Heart left ventricle (tissue), 16 donors: Measurements from ENCODE around the gene ADIPOQ. TPM values are rescaled to one million over a fixed set of nuclear protein-coding genes. Genes with fewer than 3 reads are reported as not detected.

Source experiments
- ATAC-seq, 4 donors: fragments of 200-7000 bp; cut with Tn5 transposase; one replicate each; pipeline ENCODE4 v1.9.1; 2020 to 2022; ENCODE audit warnings: moderate library complexity in 4 of 4, mild to moderate bottlenecking in 3 of 4, moderate number of reproducible peaks in 1 of 4
- DNase-seq, 5 donors: peaks; one replicate each; pipeline ENCODE4 v3.0.0-alpha.2; 2020
- H3K27ac ChIP-seq, 12 donors: fragments of 200-600 bp; sonication (generic) in 4 of 12; one replicate each; pipeline versions ENCODE4 v1.5.0 to v1.8.0; 2016 to 2022; ENCODE audit warnings: mild to moderate bottlenecking in 2 of 12
- H3K27me3 ChIP-seq, 9 donors: fragments of 200-600 bp; sonication (generic) in 2 of 9; one replicate each; pipeline versions ENCODE4 v1.5.1 to v1.8.0; 2016 to 2022; ENCODE audit warnings: mild to moderate bottlenecking in 3 of 9
- H3K36me3 ChIP-seq, 9 donors: fragments of 200-600 bp; sonication (generic) in 2 of 9; one replicate each; pipeline versions ENCODE4 v1.5.0 to v1.8.0; 2018 to 2022; ENCODE audit warnings: mild to moderate bottlenecking in 2 of 9
- H3K4me1 ChIP-seq, 12 donors: fragments of 200-600 bp; sonication (generic) in 4 of 12; one replicate each; pipeline versions ENCODE4 v1.5.0 to v1.8.0; 2016 to 2022; ENCODE audit warnings: mild to moderate bottlenecking in 3 of 12
- H3K4me3 ChIP-seq, 12 donors: fragments of 200-600 bp; sonication (generic) in 4 of 12; one replicate each; pipeline versions ENCODE4 v1.5.0 to v1.8.0; 2017 to 2022; ENCODE audit warnings: mild to moderate bottlenecking in 9 of 12, moderate library complexity in 4 of 12
- H3K9me3 ChIP-seq, 12 donors: fragments of 200-600 bp; sonication (generic) in 4 of 12; one replicate each; pipeline versions ENCODE4 v1.5.0 to v1.8.0; 2016 to 2022; ENCODE audit warnings: mild to moderate bottlenecking in 1 of 12
- CTCF ChIP-seq, 12 donors: fragments of 200-600 bp; sonication (generic) in 4 of 12; IDR thresholded peaks; one replicate each; pipeline versions ENCODE4 v1.5.0 to v1.8.0; 2018 to 2022; ENCODE audit warnings: antibody characterized with exemption in 12 of 12, mild to moderate bottlenecking in 5 of 12
- POLR2A ChIP-seq, 2 donors: fragments of 450-650 bp; IDR thresholded peaks; one replicate each; pipeline ENCODE4 v1.6.1; 2017; ENCODE audit warnings: antibody characterized with exemption in 2 of 2, mild to moderate bottlenecking in 2 of 2, moderate library complexity in 2 of 2
- WGBS, 4 donors: extraction: QIAGEN DNeasy Blood & Tissue Kit in 2 of 4; methylation state at CpG; one replicate each; pipeline versions ENCODE4 v1.1.5 to v1.1.7; 2013 to 2018; 5-methylcytosine and 5-hydroxymethylcytosine counted together
- intact Hi-C, 10 donors: fragments of 100-400 bp; cut with DNase I; formaldehyde crosslinking; loops; one replicate each; pipeline versions ENCODE4 v1.11.1 to v1.14.2; 2022
- polyA plus RNA-seq, 2 donors: library from polyadenylated mRNA; stranded (reverse); fragments of 200-250 nt; gene quantifications; one replicate each; pipeline ENCODE4 v1.2.3, GENCODE V29; 2013
- total RNA-seq, 9 donors: library from RNA; depleted of rRNA in 2 of 9; stranded (reverse); fragments of >200 nt in 2 of 9; fragmentation: NEBNext Ultra II Directional in 3 of 9; extraction: Animal tissue kit (Norgen Biotek cat#: 25700) in 3 of 9; gene quantifications; one replicate each; pipeline versions ENCODE4 v1.1.0 to v1.2.4, GENCODE V29; 2016 to 2023
- donor health status: ischemic (EF 13 %, LVEDD 7.1; RV severe dilation, severe dysfunction).
- donor health status: healthy with polysubstance abuse.
- donor health status: DM: no; HTN: yes; CAD: no.
- donor health status: DM: no; HTN: no; CAD: no.
- donor health status: ischemic (EF 25% LVEDD 6.9; RV normal size, moderate dysfunction).
- donor health status: ischemic (EF 25% LVEDD 5.7; RV mildly dilated, moderate dysfunction).
- donor health status: healthy.
- donor health status: DM: yes; HTN: yes; CAD: no.
- donor health status: ischemic (EF 35%, LVEDD 5.7; RV mildly dilated, moderate dysfunction).
- donor health status: nonischemic (EF 11% LVEDD 7.7; RV severe dilation, severe dysfunction).
- donor health status: DM: yes; HTN: yes; CAD: no.
- donor health status: PGD.
- donor health status: ischemic (EF 29% LVEDD 5.4; RV normal size, mild dysfunction).
- donor health status: nonischemic (EF 23%, LVEDD 6.1; RV moderate dilation, normal function).

Gene ADIPOQ
- total and polyA plus RNA-seq, 11 donors, result 0.12 to 113 (median 1.8) TPM

GRCh38 chr3:186825294-186825821 lies 17.2 kb upstream of the ADIPOQ start:
- peaks cover 0 to 23% (median 11%) of the 10 kb centered on the region in 12 donors for H3K4me1 ChIP-seq
- peak in 1 of 5 donors; percentile 44 for DNase-seq
- no peaks in the 10 kb centered on the region for H3K36me3 ChIP-seq
- H3K27me3 ChIP-seq, result peaks cover 10 to 62% (median 33%) of the 10 kb centered on the region in 9 donors
- H3K4me3 ChIP-seq, result peak overlapping the region in 2 of 12 donors; percentile 5 to 65
- no peak overlapping the region for H3K27ac ChIP-seq
- no peaks in the 10 kb centered on the region for H3K9me3 ChIP-seq
- ATAC-seq, result peak in 2 of 4 donors; percentile 5 to 21
- intact Hi-C loops, result no loop called here
- TF ChIP-seq CTCF (IDR thresholded peaks at IDR 0.05), result no peak
- TF ChIP-seq POLR2A (IDR thresholded peaks at IDR 0.05), result no peak
- 13 to 23% (median 17%) methylated on average over 18 to 23 of the region's 23 CpGs for WGBS, 4 donors

- TF ChIP-seq POLR2A (IDR thresholded peaks at IDR 0.05) (no peak), CTCF (IDR thresholded peaks at IDR 0.05) (no peak)
- Histone ChIP-seq H3K4me3 (peak overlapping the region in 2 of 12 donors; percentile 65 to 73), H3K9me3 (no peaks in the 10 kb centered on the region), H3K4me1 (peaks cover 0 to 23% (median 11%) of the 10 kb centered on the region in 12 donors), H3K27ac (no peak overlapping the region), H3K36me3 (no peaks in the 10 kb centered on the region), H3K27me3 (peaks cover 10 to 64% (median 39%) of the 10 kb centered on the region in 9 donors)
- ATAC-seq (no peak), DNase-seq (no peak)
- intact Hi-C loops, result no loop called here
- 45 to 53% (median 45%) methylated on average over 11 of the region's 11 CpGs for WGBS, 4 donors
Measured at GRCh38 chr3:186825872-186826409, 16.6 kb upstream of the ADIPOQ start.

GRCh38 chr3:186826410-186826975 lies 16.0 kb upstream of the ADIPOQ start:
- TF ChIP-seq POLR2A (IDR thresholded peaks at IDR 0.05) (no peak), CTCF (IDR thresholded peaks at IDR 0.05) (no peak)
- H3K27me3 ChIP-seq, result peaks cover 10 to 64% (median 42%) of the 10 kb centered on the region in 9 donors
- peak overlapping the region; percentile 47 to 88 (median 63) for H3K4me3 ChIP-seq
- no peaks in the 10 kb centered on the region for H3K36me3 ChIP-seq
- intact Hi-C loops, result no loop called here
- H3K9me3 ChIP-seq, result no peaks in the 10 kb centered on the region
- H3K4me1 ChIP-seq, result peaks cover 0 to 23% (median 11%) of the 10 kb centered on the region in 12 donors
- peak overlapping the region in 1 of 12 donors; percentile 46 for H3K27ac ChIP-seq
- 15 to 33% (median 25%) methylated on average over 14 of the region's 14 CpGs for WGBS, 4 donors
- peak; percentile 16 to 27 (median 24) for ATAC-seq
- no peak for DNase-seq
